ENCODE measurements around the gene ZNF423.

- TF ChIP-seq GATA2 (IDR thresholded peaks at IDR 0.05; ENCODE audit: low read depth, low read length) (no peak), GATA3 (IDR thresholded peaks at IDR 0.05; ENCODE audit: low read depth, low read length) (no peak)
Observed at GRCh38 chr16:49739381-49739780, 116.5 kb downstream of the ZNF423 start.

Data from SH-SY5Y (cell line).